OCI-LY7 (cell line): ENCODE results near the gene ZNF345. TPM values are rescaled to one million over a fixed set of nuclear protein-coding genes. Genes with fewer than 3 reads are reported as not detected.

Experiments used
- BruUV-seq: library from RNA; stranded (reverse); fragments of 400-500 nt; replicated peaks from 2 replicates; lab custom pipeline; 2021; lab: Mats Ljungman, UMichigan
- CTCF ChIA-PET: fragments of 300-600 bp; sonication (Branson Sonifier 250); formaldehyde crosslinking; loops from one replicate; lab custom pipeline; 2022; ENCODE audit warnings: antibody characterized with exemption; ENCODE audit not compliant: unreplicated experiment; lab: Charles Lee
- POLR2A ChIA-PET: fragments of 300-600 bp; sonication (Branson Sonifier 250); formaldehyde crosslinking; loops from one replicate; lab custom pipeline; 2022; ENCODE audit warnings: antibody characterized with exemption; lab: Charles Lee
- DNase-seq: peaks from one replicate; pipeline ENCODE4 v3.0.0-alpha.2; 2015; ENCODE audit warnings: low spot score
- H2AFZ ChIP-seq: fragments of 200-600 bp; sonication (generic), shearing (Covaris generic); 2 replicates; pipeline ENCODE4 v1.6.1; 2014; ENCODE audit warnings: mild to moderate bottlenecking, antibody characterized with exemption, low read length, moderate library complexity
- H3K27ac ChIP-seq: fragments of 200-600 bp; sonication (generic); 2 replicates; pipeline ENCODE4 v1.5.1; 2014; ENCODE audit warnings: mixed run types, low read depth, mild to moderate bottlenecking, moderate library complexity, low read length, inconsistent platforms; ENCODE audit not compliant: poor library complexity, severe bottlenecking
- H3K36me3 ChIP-seq: fragments of 200-600 bp; sonication (generic); 2 replicates; pipeline ENCODE4 v1.6.1; 2014; ENCODE audit warnings: mild to moderate bottlenecking, antibody characterized with exemption, low read length, moderate library complexity, mixed read lengths; ENCODE audit not compliant: insufficient read depth
- H3K4me1 ChIP-seq: fragments of 200-600 bp; sonication (generic); 2 replicates; pipeline ENCODE4 v1.5.1; 2014; ENCODE audit warnings: mild to moderate bottlenecking, low read length; ENCODE audit not compliant: insufficient read depth, poor library complexity, severe bottlenecking
- H3K4me2 ChIP-seq: fragments of 200-600 bp; sonication (generic); 2 replicates; pipeline ENCODE4 v1.6.1; 2014; ENCODE audit warnings: mild to moderate bottlenecking, low read length
- H3K4me3 ChIP-seq: fragments of 200-600 bp; sonication (generic); 2 replicates; pipeline ENCODE4 v1.5.1; 2014; ENCODE audit warnings: mild to moderate bottlenecking, low read depth, low read length; ENCODE audit not compliant: poor library complexity, severe bottlenecking
- H3K79me2 ChIP-seq: fragments of 200-600 bp; sonication (generic); 2 replicates; pipeline ENCODE4 v1.6.1; 2016; ENCODE audit warnings: low read depth, mild to moderate bottlenecking, low read length, moderate library complexity, mixed read lengths; ENCODE audit not compliant: insufficient read depth
- H3K9me2 ChIP-seq: fragments of 200-600 bp; sonication (generic); 2 replicates; pipeline ENCODE4 v1.6.1; 2016; ENCODE audit warnings: mild to moderate bottlenecking, low read length, mixed read lengths; ENCODE audit not compliant: insufficient read depth
- H3K9me3 ChIP-seq: fragments of 200-600 bp; sonication (generic); 2 replicates; pipeline ENCODE4 v1.6.1; 2014; ENCODE audit warnings: mild to moderate bottlenecking, mixed run types, low read length, mixed read lengths
- H4K20me1 ChIP-seq: fragments of 200-600 bp; sonication (generic); 2 replicates; pipeline ENCODE4 v1.6.1; 2014; ENCODE audit warnings: mild to moderate bottlenecking, antibody characterized with exemption, low read length, moderate library complexity, mixed read lengths; ENCODE audit not compliant: insufficient read depth
- CTCF ChIP-seq: fragments of 200-600 bp; sonication (generic); conservative IDR thresholded peaks from 2 replicates; pipeline ENCODE4 v1.5.1; 2014; ENCODE audit warnings: mild to moderate bottlenecking, antibody characterized with exemption, low read length, moderate library complexity, mixed read lengths
- EZH2phosphoT487 ChIP-seq: fragments of 200-600 bp; sonication (generic); IDR thresholded peaks from 2 replicates; pipeline ENCODE4 v1.6.1; 2018; ENCODE audit warnings: low read depth, borderline replicate concordance, mild to moderate bottlenecking, mixed run types, antibody characterized with exemption, low read length, moderate library complexity, mixed read lengths
- intact Hi-C: fragments of 100-400 bp; cut with micrococcal nuclease; formaldehyde crosslinking; loops from one replicate; pipeline ENCODE4 v1.10.0; 2022; ENCODE audit not compliant: unreplicated experiment
- total RNA-seq, 2 experiments: library from RNA; depleted of rRNA in 1 of 2; stranded (reverse); fragments of >200 nt in 1 of 2; shearing (Covaris generic) in 1 of 2; gene quantifications; 2 replicates each; pipeline ENCODE4 v1.2.3, GENCODE V29; 2014 to 2022

The ZNF345 gene
- total RNA-seq, 2 experiments from 2014 or later = 1.1 to 3.0 TPM

DNA sequence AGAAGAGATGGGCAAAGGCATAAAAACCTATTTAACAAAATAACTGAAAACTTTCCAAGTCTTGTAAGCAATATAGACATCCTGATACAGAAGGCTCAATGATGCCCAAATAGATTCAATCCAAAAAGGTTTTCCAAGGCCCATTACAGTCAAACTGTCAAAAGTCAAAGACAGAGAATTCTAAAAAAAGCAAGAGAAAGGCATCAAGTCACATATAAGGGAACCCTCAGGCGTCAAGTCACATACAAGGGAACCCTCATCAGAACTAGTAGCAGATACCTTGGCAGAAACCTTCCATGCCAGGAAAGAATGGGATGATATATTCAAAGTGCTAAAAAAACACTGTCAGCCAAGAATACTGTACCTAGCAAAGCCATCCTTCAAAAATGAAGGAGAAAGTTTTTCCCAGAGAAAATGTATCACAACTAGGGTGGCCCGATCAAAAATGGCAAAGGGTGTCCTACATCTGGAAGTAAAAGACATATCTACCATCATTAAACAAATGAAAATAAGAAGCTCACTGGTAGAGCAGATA, 44.2 kb downstream of the ZNF345 start:
- no peak for TF ChIP-seq CTCF
- TF ChIP-seq EZH2phosphoT487 = no peak
- H2AFZ ChIP-seq = no peak overlapping the region
- H3K9me3 ChIP-seq = peaks cover 45% of the 10 kb centered on the region
- H3K4me1 ChIP-seq = no peaks in the 10 kb centered on the region
- no peak overlapping the region for H3K4me2 ChIP-seq
- no peak overlapping the region for H3K27ac ChIP-seq
- no peaks in the 10 kb centered on the region for H4K20me1 ChIP-seq
- no TSS peak for BruUV-seq
- ChIA-PET CTCF (no interaction called here), POLR2A (no interaction called here)
- H3K4me3 ChIP-seq = no peak overlapping the region
- no peaks in the 10 kb centered on the region for H3K79me2 ChIP-seq
- intact Hi-C loops = no loop called here
- H3K9me2 ChIP-seq = no peaks in the 10 kb centered on the region
- DNase-seq = no peak
- H3K36me3 ChIP-seq = no peaks in the 10 kb centered on the region

- H4K20me1 ChIP-seq = no peaks in the 10 kb centered on the region
- H3K9me3 ChIP-seq = peaks cover 38% of the 10 kb centered on the region
- no peaks in the 10 kb centered on the region for H3K79me2 ChIP-seq
- no TSS peak for BruUV-seq
- POLR2A ChIA-PET = no interaction called here
- CTCF ChIA-PET = no interaction called here
- no peak overlapping the region for H3K27ac ChIP-seq
- TF ChIP-seq CTCF = no peak
- TF ChIP-seq EZH2phosphoT487 = no peak
- H3K4me1 ChIP-seq = no peaks in the 10 kb centered on the region
- DNase-seq = no peak
- H2AFZ ChIP-seq = no peak overlapping the region
- no peak overlapping the region for H3K4me3 ChIP-seq
- no peak overlapping the region for H3K4me2 ChIP-seq
- no peaks in the 10 kb centered on the region for H3K9me2 ChIP-seq
- H3K36me3 ChIP-seq = no peaks in the 10 kb centered on the region
- intact Hi-C loops = no loop called here
Observed at GRCh38 chr19:36898422-36898821, 47.7 kb downstream of the ZNF345 start.

GRCh38 chr19:36915992-36916830, 65.5 kb downstream of the ZNF345 start, which contains the start of the genes ZNF568 and ZNF829:
Gene ZNF568 (plus strand): TSS chr19:36916332. CDS start chr19:36922771, 6,439 bp downstream.
Gene ZNF829 (minus strand): TSS chr19:36916291. CDS start chr19:36915167, 1,124 bp downstream.
- H3K27ac ChIP-seq = no peak within 1 kb of the TSS
- CTCF ChIA-PET = no interaction called here
- BruUV-seq = no TSS peak

More at GRCh38 chr19:36915992-36916830, 65.5 kb downstream of the ZNF345 start, which contains the start of the genes ZNF568 and ZNF829:
- TF ChIP-seq CTCF (no peak), EZH2phosphoT487 (no peak)
- DNase-seq = no peak
- Histone ChIP-seq H3K36me3 (no peaks in the 10 kb centered on the region), H2AFZ (no peak within 1 kb of the TSS), H3K4me1 (no peaks in the 10 kb centered on the region), H3K9me3 (peaks cover 13% of the 10 kb centered on the region; the same call in 1 of the 2 replicates), H3K79me2 (no peaks in the 10 kb centered on the region), H3K9me2 (no peaks in the 10 kb centered on the region), H3K4me2 (no peak within 1 kb of the TSS), H3K4me3 (no peak within 1 kb of the TSS), H4K20me1 (no peaks in the 10 kb centered on the region)
- POLR2A ChIA-PET = no interaction called here
- intact Hi-C loops = no loop called here
